ENCODE measurements around the gene PSAPL1.

DNA sequence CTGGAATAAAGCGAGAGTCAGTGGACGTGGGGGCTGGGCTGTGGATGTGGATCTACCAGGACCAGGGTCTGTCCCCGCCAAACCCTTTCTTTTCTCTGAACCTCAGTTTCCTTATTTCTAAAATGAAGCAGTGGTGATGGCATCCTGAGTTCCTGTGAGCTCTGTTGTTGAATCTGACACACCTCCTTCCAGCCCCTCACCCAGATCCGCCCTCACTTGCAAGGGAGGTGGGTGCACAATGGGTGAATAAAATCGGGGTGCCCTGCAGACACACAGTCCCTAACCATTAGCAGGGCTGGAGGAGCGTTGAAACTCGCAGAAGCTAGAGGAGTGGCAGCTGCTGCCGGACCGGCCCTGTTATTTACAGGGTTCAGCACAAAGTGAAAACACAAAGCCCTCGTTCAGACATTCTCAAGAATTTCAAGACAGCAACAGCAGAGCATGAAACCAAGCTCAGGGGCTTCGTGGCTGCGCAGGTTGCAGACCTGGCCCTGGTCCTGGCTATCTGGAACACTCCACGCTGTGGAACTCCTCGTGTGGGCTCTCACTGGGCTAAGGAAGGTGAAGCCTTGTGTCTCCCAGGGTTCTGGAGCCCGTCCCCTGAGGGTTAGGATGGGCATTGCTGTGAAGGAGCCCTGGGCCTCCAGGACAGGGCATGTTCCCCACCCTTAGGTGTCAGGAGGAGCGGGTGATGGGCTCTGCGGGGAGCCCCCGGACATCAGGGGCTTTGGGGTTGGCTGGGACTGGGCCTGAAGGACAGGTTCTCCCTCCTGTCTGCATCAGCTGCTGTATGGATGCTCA lies 42.9 kb downstream of the PSAPL1 start:
- TF ChIP-seq, protein P1, sequence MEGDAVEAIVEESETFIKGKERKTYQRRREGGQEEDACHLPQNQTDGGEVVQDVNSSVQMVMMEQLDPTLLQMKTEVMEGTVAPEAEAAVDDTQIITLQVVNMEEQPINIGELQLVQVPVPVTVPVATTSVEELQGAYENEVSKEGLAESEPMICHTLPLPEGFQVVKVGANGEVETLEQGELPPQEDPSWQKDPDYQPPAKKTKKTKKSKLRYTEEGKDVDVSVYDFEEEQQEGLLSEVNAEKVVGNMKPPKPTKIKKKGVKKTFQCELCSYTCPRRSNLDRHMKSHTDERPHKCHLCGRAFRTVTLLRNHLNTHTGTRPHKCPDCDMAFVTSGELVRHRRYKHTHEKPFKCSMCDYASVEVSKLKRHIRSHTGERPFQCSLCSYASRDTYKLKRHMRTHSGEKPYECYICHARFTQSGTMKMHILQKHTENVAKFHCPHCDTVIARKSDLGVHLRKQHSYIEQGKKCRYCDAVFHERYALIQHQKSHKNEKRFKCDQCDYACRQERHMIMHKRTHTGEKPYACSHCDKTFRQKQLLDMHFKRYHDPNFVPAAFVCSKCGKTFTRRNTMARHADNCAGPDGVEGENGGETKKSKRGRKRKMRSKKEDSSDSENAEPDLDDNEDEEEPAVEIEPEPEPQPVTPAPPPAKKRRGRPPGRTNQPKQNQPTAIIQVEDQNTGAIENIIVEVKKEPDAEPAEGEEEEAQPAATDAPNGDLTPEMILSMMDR (IDR thresholded peaks at IDR 0.05; ENCODE audit: low read depth, low read length, missing input control), result no peak
- TF ChIP-seq YY1 (IDR thresholded peaks at IDR 0.05) (no peak), JUND (IDR thresholded peaks at IDR 0.05) (no peak), SP1 (IDR thresholded peaks at IDR 0.05) (no peak), TAF1 (conservative IDR thresholded peaks at IDR 0.05) (no peak), FOXA1 (IDR thresholded peaks at IDR 0.05) (no peak), RAD21 (IDR thresholded peaks at IDR 0.05) (no peak), GABPA (IDR thresholded peaks at IDR 0.05 in 1 of 2, conservative IDR thresholded peaks at IDR 0.05 in 1 of 2) (no peak), EGR1 (IDR thresholded peaks at IDR 0.05; ENCODE audit: low read depth in 2 of 2) (no peak), RXRA (IDR thresholded peaks at IDR 0.05) (no peak), HNF4A (conservative IDR thresholded peaks at IDR 0.05) (no peak)
- TF ChIP-seq, protein P2, sequence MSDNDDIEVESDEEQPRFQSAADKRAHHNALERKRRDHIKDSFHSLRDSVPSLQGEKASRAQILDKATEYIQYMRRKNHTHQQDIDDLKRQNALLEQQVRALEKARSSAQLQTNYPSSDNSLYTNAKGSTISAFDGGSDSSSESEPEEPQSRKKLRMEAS (IDR thresholded peaks at IDR 0.05), result no peak
- TF ChIP-seq, protein P3, sequence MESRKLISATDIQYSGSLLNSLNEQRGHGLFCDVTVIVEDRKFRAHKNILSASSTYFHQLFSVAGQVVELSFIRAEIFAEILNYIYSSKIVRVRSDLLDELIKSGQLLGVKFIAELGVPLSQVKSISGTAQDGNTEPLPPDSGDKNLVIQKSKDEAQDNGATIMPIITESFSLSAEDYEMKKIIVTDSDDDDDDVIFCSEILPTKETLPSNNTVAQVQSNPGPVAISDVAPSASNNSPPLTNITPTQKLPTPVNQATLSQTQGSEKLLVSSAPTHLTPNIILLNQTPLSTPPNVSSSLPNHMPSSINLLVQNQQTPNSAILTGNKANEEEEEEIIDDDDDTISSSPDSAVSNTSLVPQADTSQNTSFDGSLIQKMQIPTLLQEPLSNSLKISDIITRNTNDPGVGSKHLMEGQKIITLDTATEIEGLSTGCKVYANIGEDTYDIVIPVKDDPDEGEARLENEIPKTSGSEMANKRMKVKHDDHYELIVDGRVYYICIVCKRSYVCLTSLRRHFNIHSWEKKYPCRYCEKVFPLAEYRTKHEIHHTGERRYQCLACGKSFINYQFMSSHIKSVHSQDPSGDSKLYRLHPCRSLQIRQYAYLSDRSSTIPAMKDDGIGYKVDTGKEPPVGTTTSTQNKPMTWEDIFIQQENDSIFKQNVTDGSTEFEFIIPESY (IDR thresholded peaks at IDR 0.05), result no peak
- TF ChIP-seq, protein P4, sequence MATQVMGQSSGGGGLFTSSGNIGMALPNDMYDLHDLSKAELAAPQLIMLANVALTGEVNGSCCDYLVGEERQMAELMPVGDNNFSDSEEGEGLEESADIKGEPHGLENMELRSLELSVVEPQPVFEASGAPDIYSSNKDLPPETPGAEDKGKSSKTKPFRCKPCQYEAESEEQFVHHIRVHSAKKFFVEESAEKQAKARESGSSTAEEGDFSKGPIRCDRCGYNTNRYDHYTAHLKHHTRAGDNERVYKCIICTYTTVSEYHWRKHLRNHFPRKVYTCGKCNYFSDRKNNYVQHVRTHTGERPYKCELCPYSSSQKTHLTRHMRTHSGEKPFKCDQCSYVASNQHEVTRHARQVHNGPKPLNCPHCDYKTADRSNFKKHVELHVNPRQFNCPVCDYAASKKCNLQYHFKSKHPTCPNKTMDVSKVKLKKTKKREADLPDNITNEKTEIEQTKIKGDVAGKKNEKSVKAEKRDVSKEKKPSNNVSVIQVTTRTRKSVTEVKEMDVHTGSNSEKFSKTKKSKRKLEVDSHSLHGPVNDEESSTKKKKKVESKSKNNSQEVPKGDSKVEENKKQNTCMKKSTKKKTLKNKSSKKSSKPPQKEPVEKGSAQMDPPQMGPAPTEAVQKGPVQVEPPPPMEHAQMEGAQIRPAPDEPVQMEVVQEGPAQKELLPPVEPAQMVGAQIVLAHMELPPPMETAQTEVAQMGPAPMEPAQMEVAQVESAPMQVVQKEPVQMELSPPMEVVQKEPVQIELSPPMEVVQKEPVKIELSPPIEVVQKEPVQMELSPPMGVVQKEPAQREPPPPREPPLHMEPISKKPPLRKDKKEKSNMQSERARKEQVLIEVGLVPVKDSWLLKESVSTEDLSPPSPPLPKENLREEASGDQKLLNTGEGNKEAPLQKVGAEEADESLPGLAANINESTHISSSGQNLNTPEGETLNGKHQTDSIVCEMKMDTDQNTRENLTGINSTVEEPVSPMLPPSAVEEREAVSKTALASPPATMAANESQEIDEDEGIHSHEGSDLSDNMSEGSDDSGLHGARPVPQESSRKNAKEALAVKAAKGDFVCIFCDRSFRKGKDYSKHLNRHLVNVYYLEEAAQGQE (IDR thresholded peaks at IDR 0.05), result no peak

Data from liver (tissue), 3 donors.